K562 (cell line): ENCODE results near the gene CACNA1S. TPM values are rescaled to one million over a fixed set of nuclear protein-coding genes. Genes with fewer than 3 reads are reported as not detected.

Source experiments
- COPS2 ChIP-seq: fragments of 450-650 bp; conservative IDR thresholded peaks from 2 replicates; pipeline ENCODE4 v1.6.1; 2016; ENCODE audit warnings: mild to moderate bottlenecking, moderate library complexity
- DNMT1 ChIP-seq: fragments of 450-650 bp; IDR thresholded peaks from 2 replicates; pipeline ENCODE4 v1.6.1; 2016; ENCODE audit warnings: antibody characterized with exemption, mild to moderate bottlenecking
- HES1 ChIP-seq: fragments of 450-650 bp; IDR thresholded peaks from 2 replicates; pipeline ENCODE4 v1.6.1; 2016; ENCODE audit warnings: low read depth, mild to moderate bottlenecking, moderate library complexity
- MGA ChIP-seq: fragments of 450-650 bp; IDR thresholded peaks from 2 replicates; pipeline ENCODE4 v1.6.1; 2016; ENCODE audit warnings: mild to moderate bottlenecking, moderate library complexity
- NFE2L1 ChIP-seq: fragments of 450-650 bp; IDR thresholded peaks from 2 replicates; pipeline ENCODE4 v1.6.1; 2016; ENCODE audit warnings: missing genetic modification characterization, low read depth, mild to moderate bottlenecking, missing compliant biosample characterization, moderate library complexity, borderline replicate concordance
- NFYB ChIP-seq: IDR thresholded peaks from 2 replicates; pipeline ENCODE4 v1.6.1; 2011; ENCODE audit warnings: mild to moderate bottlenecking, moderate library complexity; ENCODE audit not compliant: insufficient read length; ENCODE audit errors: extremely low read depth
- NR1H2 ChIP-seq: sonication (generic); formaldehyde crosslinking; IDR thresholded peaks from 2 replicates; pipeline ENCODE4 v1.4.0; 2020; ENCODE audit warnings: mild to moderate bottlenecking, missing genetic modification reagents
- RNF2 ChIP-seq: sonication (generic); IDR thresholded peaks from 2 replicates; pipeline ENCODE4 v1.6.1; 2016
- SNRNP70 ChIP-seq: fragments of 200-400 bp; formaldehyde crosslinking; optimal IDR thresholded peaks from 2 replicates; pipeline ENCODE3; 2017; ENCODE audit warnings: low read depth, low read length
- SP2 ChIP-seq: IDR thresholded peaks from 2 replicates; pipeline ENCODE4 v1.6.1; 2011; ENCODE audit warnings: mild to moderate bottlenecking, low read depth, low read length, moderate library complexity; ENCODE audit not compliant: poor library complexity, severe bottlenecking; ENCODE audit errors: extremely low read depth
- SRSF7 ChIP-seq: fragments of 200-400 bp; formaldehyde crosslinking; optimal IDR thresholded peaks from 2 replicates; pipeline ENCODE3; 2017; ENCODE audit warnings: mild to moderate bottlenecking, low read depth, low read length
- TAF1 ChIP-seq: IDR thresholded peaks from 2 replicates; pipeline ENCODE4 v1.6.1; 2011; ENCODE audit warnings: mild to moderate bottlenecking, low read length, moderate library complexity; ENCODE audit not compliant: insufficient read depth, control insufficient read depth, severe bottlenecking; ENCODE audit errors: extremely low read depth
- TCF7L2 ChIP-seq: fragments of 150-350 bp; IDR thresholded peaks from 2 replicates; pipeline ENCODE4 v1.6.1; 2016; ENCODE audit warnings: low read depth, mild to moderate bottlenecking, low read length, moderate library complexity
- ZC3H8 ChIP-seq: fragments of 450-650 bp; IDR thresholded peaks from 2 replicates; pipeline ENCODE4 v1.6.1; 2017
- ZFP1 ChIP-seq: fragments of 450-650 bp; formaldehyde crosslinking; IDR thresholded peaks from 2 replicates; pipeline ENCODE4 v1.4.0; 2020; ENCODE audit warnings: mild to moderate bottlenecking, mixed read lengths
- ZNF324 ChIP-seq: fragments of 250-450 bp; sonication (Bioruptor Pico); IDR thresholded peaks from 2 replicates; pipeline ENCODE4 v1.4.0; 2020; ENCODE audit warnings: mild to moderate bottlenecking
- ZNF431 ChIP-seq: sonication (generic); formaldehyde crosslinking; IDR thresholded peaks from 2 replicates; pipeline ENCODE4 v1.8.0; 2022; ENCODE audit warnings: mild to moderate bottlenecking, missing genetic modification reagents
- polyA plus RNA-seq, 8 experiments: library from polyadenylated mRNA; depleted of rRNA in 4 of 8; stranded (reverse) in 5 of 8; unstranded in 3 of 8; fragments of >200 nt; fragmentation: Nextera tagmentation in 2 of 8; fragmentation: Illumina TruSeq in 1 of 8; extraction: Ambion mirVana in 2 of 8; extraction: Trizol in 1 of 8; gene quantifications; 2 replicates each; pipeline versions ENCODE4 v1.2.1 to v1.2.3, GENCODE V29; 2011 to 2014; ENCODE audit warnings: inconsistent platforms in 1 of 8, missing spikeins in 1 of 8
- total RNA-seq, 7 experiments: library from RNA; depleted of rRNA in 6 of 7; stranded (reverse); fragments of >200 nt in 6 of 7; fragmentation: Illumina TruSeq in 2 of 7; extraction: Trizol in 2 of 7; gene quantifications; 2 replicates each; pipeline versions ENCODE4 v1.2.1 to v1.2.3, GENCODE V29; 2011 to 2021; ENCODE audit warnings: low replicate concordance in 1 of 7
- TF ChIP-seq, protein P1 (sequence below): sonication (generic); formaldehyde crosslinking; IDR thresholded peaks from 2 replicates; pipeline ENCODE4 v1.9.0; 2022; ENCODE audit warnings: mild to moderate bottlenecking, missing genetic modification reagents

CACNA1S gene
- total and polyA plus RNA-seq, 9 of the 15 experiments (the other 6 are each of a cell fraction or from before 2014, with no cell fraction given) = not detected

DNA sequence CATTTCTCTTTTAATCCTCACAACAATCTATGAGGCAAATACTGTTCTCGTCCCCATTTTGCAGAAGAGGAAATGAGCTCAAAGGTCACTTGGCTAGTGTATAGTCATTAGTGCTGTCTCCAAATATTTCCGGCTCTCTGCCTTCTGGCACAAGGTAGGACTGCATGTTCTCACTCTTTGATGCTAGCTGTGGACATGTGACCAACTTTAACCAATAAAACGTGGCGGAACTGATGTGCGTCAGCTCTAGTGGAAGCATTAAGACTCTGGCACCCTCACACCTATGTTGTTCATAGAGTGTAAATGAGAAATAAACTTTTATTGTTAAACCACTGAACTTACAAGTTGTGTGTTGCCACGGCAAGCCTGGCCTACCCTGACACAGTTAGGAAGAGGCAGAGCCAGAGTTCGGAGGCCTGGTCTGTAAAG lies 83.8 kb downstream of the CACNA1S start (continued):
- TF ChIP-seq HES1 (no peak), RNF2 (no peak), SNRNP70 (no peak), ZNF431 (CRISPR knock-in tag) (no peak), TCF7L2 (no peak), SP2 (no peak), NFE2L1 (tag) (no peak), ZNF324 (CRISPR knock-in tag) (no peak), ZFP1 (CRISPR knock-in tag) (no peak), NR1H2 (CRISPR knock-in tag) (no peak), TAF1 (no peak), DNMT1 (no peak), MGA (peak; percentile 28; the same call in 1 of the 2 replicates), SRSF7 (no peak), COPS2 (no peak), ZC3H8 (no peak), NFYB (peak; percentile 70)
- TF ChIP-seq, protein P1, sequence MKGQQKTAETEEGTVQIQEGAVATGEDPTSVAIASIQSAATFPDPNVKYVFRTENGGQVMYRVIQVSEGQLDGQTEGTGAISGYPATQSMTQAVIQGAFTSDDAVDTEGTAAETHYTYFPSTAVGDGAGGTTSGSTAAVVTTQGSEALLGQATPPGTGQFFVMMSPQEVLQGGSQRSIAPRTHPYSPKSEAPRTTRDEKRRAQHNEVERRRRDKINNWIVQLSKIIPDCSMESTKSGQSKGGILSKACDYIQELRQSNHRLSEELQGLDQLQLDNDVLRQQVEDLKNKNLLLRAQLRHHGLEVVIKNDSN (CRISPR knock-in tag) = peak; percentile 82
